ENCODE measurements around the gene ITSN1. TPM values are rescaled to one million over a fixed set of nuclear protein-coding genes. Genes with fewer than 3 reads are reported as not detected.

ITSN1 gene
- total and polyA plus RNA-seq, 2 of the 13 experiments (the other 11 are each of a cell fraction or from before 2014, with no cell fraction given), result 26.1 to 33.8 TPM

- Histone ChIP-seq H3K4me3 (replicated peaks in 1 of 3; ENCODE audit: insufficient read depth in 1 of 3, low read depth in 2 of 3, low read length in 3 of 3) (no peak overlapping the region), H3K27ac (ENCODE audit: extremely low read length, insufficient read depth, low read length) (no peak overlapping the region), H3K9me3 (ENCODE audit: low read length) (no peaks in the 10 kb centered on the region), H4K20me1 (ENCODE audit: insufficient read depth, low read length) (no peaks in the 10 kb centered on the region), H3K27me3 (ENCODE audit: control insufficient read depth in 1 of 2, insufficient read depth in 2 of 2, low read length in 2 of 2) (peaks cover 0 to 18% of the 10 kb centered on the region in 2 experiments; a peak in 2 of 5 replicates), H3K4me2 (ENCODE audit: low read depth, low read length) (no peak overlapping the region), H3K36me3 (replicated peaks in 1 of 2; ENCODE audit: control insufficient read depth in 1 of 2, insufficient read depth in 2 of 2, low read length in 2 of 2) (no peaks in the 10 kb centered on the region), H3K79me2 (ENCODE audit: insufficient read depth, low read length) (no peaks in the 10 kb centered on the region), H3K4me1 (ENCODE audit: insufficient read depth, low read length) (no peaks in the 10 kb centered on the region), H3K9ac (ENCODE audit: insufficient read depth, low read depth, low read length) (no peak overlapping the region), H2AFZ (ENCODE audit: low read length) (no peak overlapping the region)
- intact Hi-C loops (cut with micrococcal nuclease; ENCODE audit: unreplicated experiment) (no loop called here), in situ Hi-C loops (cut with HindIII; ENCODE audit: extremely low pct_ligation_motif_present, low pct_unique_long_range_greater_than_20kb) (no loop called here)
- BruUV-seq (replicated peaks), result no TSS peak
- ChIA-PET CTCF (ENCODE audit: low intra/inter-chr PET ratio, low total read pairs) (no interaction called here), POLR2A (no interaction called here)
- ATAC-seq (no peak), FAIRE-seq (no peak), DNase-seq (ENCODE audit: low spot score) (no peak)
- 69% methylated on average over 12 of the region's 12 CpGs for WGBS (ENCODE audit: low lambda C conversion rate)
- TF ChIP-seq ZNF614 (CRISPR knock-in tag; IDR thresholded peaks at IDR 0.05; ENCODE audit: borderline replicate concordance) (no peak), PCBP2 (optimal IDR thresholded peaks at IDR 0.05; ENCODE audit: low read depth, low read length, poor library complexity, severe bottlenecking) (no peak), ZNF780A (CRISPR knock-in tag; IDR thresholded peaks at IDR 0.05) (no peak), ZNF7 (CRISPR knock-in tag; IDR thresholded peaks at IDR 0.05) (no peak), ZNF460 (CRISPR knock-in tag; IDR thresholded peaks at IDR 0.05; ENCODE audit: borderline replicate concordance) (no peak), ZFP36 (IDR thresholded peaks at IDR 0.05; ENCODE audit: borderline replicate concordance, low read depth, low read length, partially characterized antibody) (no peak), ZNF652 (CRISPR knock-in tag; IDR thresholded peaks at IDR 0.05; ENCODE audit: borderline replicate concordance, low read depth) (no peak), KDM1A (CRISPR knock-in tag; IDR thresholded peaks at IDR 0.05) (no peak), RNF2 (conservative IDR thresholded peaks at IDR 0.05; ENCODE audit: low read depth) (no peak), UBTF (CRISPR knock-in tag; IDR thresholded peaks at IDR 0.05) (no peak), HNRNPH1 (optimal IDR thresholded peaks at IDR 0.05; ENCODE audit: low read depth, low read length) (no peak), ZNF329 (CRISPR knock-in tag; IDR thresholded peaks at IDR 0.05; ENCODE audit: low read depth) (no peak), ZNF24 (IDR thresholded peaks at IDR 0.05) (no peak), ZFP90 (CRISPR knock-in tag; IDR thresholded peaks at IDR 0.05; ENCODE audit: borderline replicate concordance) (no peak), SNAPC4 (CRISPR knock-in tag; IDR thresholded peaks at IDR 0.05) (no peak), ZNF280D (CRISPR knock-in tag; IDR thresholded peaks at IDR 0.05) (no peak)
These were observed 240.8 kb downstream of the ITSN1 start for GRCh38 chr21:33883118-33883517.
